Activated naive CD4-positive, alpha-beta T cell treated with anti-CD3 and anti-CD28 coated beads, Interleukin-2, amount 10 ng/mL, durations not matched to agents 7 days and 5 days (primary cell): ENCODE data around the gene IP6K2.

Source experiments
- CTCF ChIA-PET: fragments of 350-600 bp; sonication (Branson Sonifier 250); formaldehyde crosslinking; loops from one replicate; lab custom pipeline; 2021; ENCODE audit warnings: antibody characterized with exemption; lab: Charles Lee
- DNase-seq: peaks from one replicate; pipeline ENCODE4 v3.0.0-alpha.2; 2020
- H3K27ac Mint-ChIP-seq: one replicate; pipeline ENCODE4 v1.8.0; 2021; ENCODE audit warnings: mild to moderate bottlenecking, moderate library complexity, mixed read lengths
- H3K27me3 Mint-ChIP-seq: one replicate; pipeline ENCODE4 v1.8.0; 2021; ENCODE audit warnings: mild to moderate bottlenecking, mixed read lengths
- H3K36me3 Mint-ChIP-seq: one replicate; pipeline ENCODE4 v1.8.0; 2021; ENCODE audit warnings: mixed read lengths
- H3K4me1 Mint-ChIP-seq: one replicate; pipeline ENCODE4 v1.8.0; 2021; ENCODE audit warnings: mixed read lengths
- H3K4me3 Mint-ChIP-seq: one replicate; pipeline ENCODE4 v1.8.0; 2021; ENCODE audit warnings: mild to moderate bottlenecking, moderate library complexity, mixed read lengths
- H3K9me3 Mint-ChIP-seq: one replicate; pipeline ENCODE4 v1.8.0; 2021; ENCODE audit warnings: mixed read lengths

IP6K2 gene

GRCh38 chr3:48642605-48643004, 74.4 kb downstream of the IP6K2 start:
- Mint-ChIP-seq H3K4me3 (no peak overlapping the region), H3K27ac (no peak overlapping the region), H3K36me3 (no peaks in the 10 kb centered on the region), H3K27me3 (peaks cover 3% of the 10 kb centered on the region), H3K4me1 (no peaks in the 10 kb centered on the region), H3K9me3 (no peaks in the 10 kb centered on the region)
- CTCF ChIA-PET, result no interaction called here
- DNase-seq, result no peak

- Mint-ChIP-seq H3K27me3 (peaks cover 3% of the 10 kb centered on the region), H3K4me3 (no peak overlapping the region), H3K9me3 (no peaks in the 10 kb centered on the region), H3K4me1 (peaks cover 8% of the 10 kb centered on the region), H3K36me3 (no peaks in the 10 kb centered on the region), H3K27ac (no peak overlapping the region)
- no peak for DNase-seq
- CTCF ChIA-PET, result no interaction called here
Measured at GRCh38 chr3:48641396-48641795, 75.6 kb downstream of the IP6K2 start.

GRCh38 chr3:48639944-48640606, 76.9 kb downstream of the IP6K2 start:
- no peak for DNase-seq
- H3K9me3 Mint-ChIP-seq, result no peaks in the 10 kb centered on the region
- peaks cover 3% of the 10 kb centered on the region for H3K27me3 Mint-ChIP-seq
- H3K36me3 Mint-ChIP-seq, result no peaks in the 10 kb centered on the region
- no peak overlapping the region for H3K4me3 Mint-ChIP-seq
- H3K27ac Mint-ChIP-seq, result no peak overlapping the region
- CTCF ChIA-PET, result no interaction called here
- peaks cover 14% of the 10 kb centered on the region for H3K4me1 Mint-ChIP-seq
